HG03460 (cell line): ENCODE measurements around the gene TRA2A.

Experiments
- ATAC-seq: cut with Tn5 transposase; IDR thresholded peaks from one replicate; pipeline ENCODE4 v1.9.1; 2021; ENCODE audit not compliant: unreplicated experiment

Gene TRA2A

GRCh38 chr7:23471106-23471859, 60.5 kb downstream of the TRA2A start:
- no peak for ATAC-seq

- ATAC-seq, result no peak
Measured at GRCh38 chr7:23470330-23471105, 61.3 kb downstream of the TRA2A start, which contains the start of gene IGF2BP3. Gene IGF2BP3 (minus strand): TSS chr7:23470491. CDS start chr7:23470110, 381 bp downstream.

GRCh38 chr7:23469961-23470250, 61.9 kb downstream of the TRA2A start:
- ATAC-seq, result no peak

GRCh38 chr7:23469150-23469960, 62.4 kb downstream of the TRA2A start:
- ATAC-seq, result no peak

GRCh38 chr7:23468526-23469149, 63.1 kb downstream of the TRA2A start:
- ATAC-seq, result no peak

GRCh38 chr7:23467806-23468525, 63.8 kb downstream of the TRA2A start:
- no peak for ATAC-seq

- no peak for ATAC-seq
Measured at GRCh38 chr7:23467291-23467805, 64.4 kb downstream of the TRA2A start.

GRCh38 chr7:23462846-23463245, 68.9 kb downstream of the TRA2A start:
- ATAC-seq, result no peak

- ATAC-seq, result no peak
Measured at GRCh38 chr7:23458044-23458443, 73.7 kb downstream of the TRA2A start.

- ATAC-seq, result no peak
Measured at GRCh38 chr7:23456093-23456492, 75.7 kb downstream of the TRA2A start.

- ATAC-seq, result no peak
Measured at GRCh38 chr7:23454881-23455526, 76.8 kb downstream of the TRA2A start.
